Adipocyte (in vitro differentiated cells): Measurements from ENCODE around the gene DNAL4.

ENCODE experiments used
- DNase-seq: peaks from one replicate; pipeline ENCODE4 v3.0.0-alpha.2; 2015; ENCODE audit warnings: low read depth
- H3K27me3 ChIP-seq: replicated peaks from 2 replicates; pipeline ENCODE4 v1.7.0; 2013; ENCODE audit warnings: mild to moderate bottlenecking, low read length, moderate library complexity; ENCODE audit not compliant: control insufficient read depth, insufficient read depth
- H3K36me3 ChIP-seq: 2 replicates; pipeline ENCODE4 v1.7.0; 2013; ENCODE audit warnings: low read length, mild to moderate bottlenecking, moderate library complexity; ENCODE audit not compliant: control insufficient read depth, insufficient read depth, severe bottlenecking
- H3K4me1 ChIP-seq: 2 replicates; pipeline ENCODE4 v1.7.0; 2013; ENCODE audit warnings: mild to moderate bottlenecking, low read length, moderate library complexity; ENCODE audit not compliant: control insufficient read depth, insufficient read depth
- H3K4me3 ChIP-seq: 2 replicates; pipeline ENCODE4 v1.7.0; 2013; ENCODE audit warnings: mild to moderate bottlenecking, low read length, moderate library complexity
- H3K9ac ChIP-seq: 2 replicates; pipeline ENCODE4 v1.7.0; 2013; ENCODE audit warnings: mild to moderate bottlenecking, low read length, moderate library complexity
- H3K9me3 ChIP-seq: 2 replicates; pipeline ENCODE4 v1.7.0; 2013; ENCODE audit warnings: mild to moderate bottlenecking, low read length, moderate library complexity; ENCODE audit not compliant: control insufficient read depth

DNAL4 gene

GRCh38 chr22:38735126-38735464 is 58.8 kb downstream of the DNAL4 start:
- DNase-seq, result no peak
- Histone ChIP-seq H3K9ac (no peak overlapping the region), H3K4me3 (no peak overlapping the region), H3K9me3 (no peaks in the 10 kb centered on the region), H3K27me3 (no peaks in the 10 kb centered on the region), H3K4me1 (peaks cover 12% of the 10 kb centered on the region), H3K36me3 (peaks cover 66% of the 10 kb centered on the region)

DNA sequence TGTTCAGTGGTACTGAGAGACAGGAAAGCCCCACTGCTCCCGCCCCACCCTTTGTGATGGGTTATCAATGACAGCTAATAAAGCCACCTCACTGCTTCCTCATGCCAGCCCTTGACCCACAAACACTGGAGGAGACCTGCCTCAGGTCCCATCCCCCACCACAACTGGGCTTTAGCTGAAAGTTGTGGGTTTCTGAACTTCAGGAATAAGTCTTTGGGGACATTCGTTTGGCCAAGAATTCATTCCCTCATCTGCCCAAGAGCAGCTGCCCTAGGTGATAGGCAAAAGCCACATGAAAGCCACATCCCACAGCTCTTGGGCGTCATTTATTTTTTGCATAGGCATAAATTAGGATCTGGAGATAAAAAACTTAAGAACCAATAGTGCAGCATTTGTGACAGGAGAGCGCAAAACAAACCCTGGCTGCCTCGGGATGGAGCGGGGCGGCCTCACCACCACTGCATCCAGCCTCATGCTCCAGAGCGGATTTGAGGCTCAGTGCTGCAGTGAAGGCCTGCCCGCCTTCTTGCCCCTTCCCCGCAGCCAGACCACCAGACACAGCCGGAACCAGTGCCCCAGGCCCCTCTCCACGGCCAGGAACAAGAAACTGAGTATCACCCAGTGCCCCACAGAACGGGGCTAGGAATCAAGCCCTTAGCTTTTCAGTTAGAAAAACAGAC is 59.4 kb downstream of the DNAL4 start:
- peaks cover 66% of the 10 kb centered on the region for H3K36me3 ChIP-seq
- H3K27me3 ChIP-seq, result no peaks in the 10 kb centered on the region
- H3K4me1 ChIP-seq, result peaks cover 12% of the 10 kb centered on the region
- peak overlapping the region; percentile 18 for H3K9ac ChIP-seq
- H3K9me3 ChIP-seq, result no peaks in the 10 kb centered on the region
- no peak for DNase-seq
- no peak overlapping the region for H3K4me3 ChIP-seq

GRCh38 chr22:38733724-38734381 is 60.1 kb downstream of the DNAL4 start:
- peaks cover 66% of the 10 kb centered on the region for H3K36me3 ChIP-seq
- peak; percentile 3 for DNase-seq
- H3K4me1 ChIP-seq, result peaks cover 16% of the 10 kb centered on the region
- H3K9ac ChIP-seq, result peak overlapping the region; percentile 18
- no peak overlapping the region for H3K4me3 ChIP-seq
- H3K27me3 ChIP-seq, result no peaks in the 10 kb centered on the region
- H3K9me3 ChIP-seq, result no peaks in the 10 kb centered on the region

- peaks cover 20% of the 10 kb centered on the region for H3K4me1 ChIP-seq
- H3K9me3 ChIP-seq, result no peaks in the 10 kb centered on the region
- no peaks in the 10 kb centered on the region for H3K27me3 ChIP-seq
- no peak overlapping the region for H3K9ac ChIP-seq
- peak; percentile 51 for DNase-seq
- no peak overlapping the region for H3K4me3 ChIP-seq
- peaks cover 66% of the 10 kb centered on the region for H3K36me3 ChIP-seq
Observed at GRCh38 chr22:38733329-38733723, 60.6 kb downstream of the DNAL4 start.

- Histone ChIP-seq H3K9ac (no peak overlapping the region), H3K4me1 (peaks cover 24% of the 10 kb centered on the region), H3K27me3 (no peaks in the 10 kb centered on the region), H3K4me3 (no peak overlapping the region), H3K9me3 (no peaks in the 10 kb centered on the region), H3K36me3 (peaks cover 66% of the 10 kb centered on the region)
- DNase-seq, result no peak
Observed at GRCh38 chr22:38732251-38732815, 61.6 kb downstream of the DNAL4 start.

DNA sequence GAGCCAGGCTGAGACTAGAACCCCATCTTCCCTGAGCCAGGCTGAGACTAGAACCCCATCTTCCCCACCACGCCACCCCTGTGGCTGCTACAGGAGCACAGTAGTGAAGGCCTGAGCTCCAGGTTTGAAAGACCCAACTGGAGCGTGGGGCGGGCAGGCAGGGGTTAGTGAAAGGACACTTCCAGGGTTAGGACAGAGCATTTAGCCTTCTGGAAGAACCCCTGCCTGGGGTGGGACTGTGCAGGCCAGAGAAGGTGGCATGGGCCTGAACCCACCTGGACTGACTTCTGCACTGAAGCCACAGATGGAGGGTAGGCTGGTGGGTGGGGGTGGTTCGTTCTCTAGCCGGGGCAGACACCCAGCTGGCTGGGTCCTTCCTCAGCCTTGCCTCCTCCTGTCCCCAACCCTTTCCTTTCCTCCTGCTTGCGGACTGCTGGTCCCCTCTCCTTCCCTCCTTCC is 62.2 kb downstream of the DNAL4 start:
- no peak for DNase-seq
- peaks cover 66% of the 10 kb centered on the region for H3K36me3 ChIP-seq
- no peaks in the 10 kb centered on the region for H3K27me3 ChIP-seq
- no peak overlapping the region for H3K4me3 ChIP-seq
- no peak overlapping the region for H3K9ac ChIP-seq
- H3K9me3 ChIP-seq, result no peaks in the 10 kb centered on the region
- peaks cover 24% of the 10 kb centered on the region for H3K4me1 ChIP-seq

- H3K36me3 ChIP-seq, result peaks cover 68% of the 10 kb centered on the region
- H3K27me3 ChIP-seq, result no peaks in the 10 kb centered on the region
- H3K9me3 ChIP-seq, result no peaks in the 10 kb centered on the region
- DNase-seq, result no peak
- no peak overlapping the region for H3K9ac ChIP-seq
- no peak overlapping the region for H3K4me3 ChIP-seq
- peaks cover 24% of the 10 kb centered on the region for H3K4me1 ChIP-seq
Observed at GRCh38 chr22:38730411-38730871, 63.5 kb downstream of the DNAL4 start.

DNA sequence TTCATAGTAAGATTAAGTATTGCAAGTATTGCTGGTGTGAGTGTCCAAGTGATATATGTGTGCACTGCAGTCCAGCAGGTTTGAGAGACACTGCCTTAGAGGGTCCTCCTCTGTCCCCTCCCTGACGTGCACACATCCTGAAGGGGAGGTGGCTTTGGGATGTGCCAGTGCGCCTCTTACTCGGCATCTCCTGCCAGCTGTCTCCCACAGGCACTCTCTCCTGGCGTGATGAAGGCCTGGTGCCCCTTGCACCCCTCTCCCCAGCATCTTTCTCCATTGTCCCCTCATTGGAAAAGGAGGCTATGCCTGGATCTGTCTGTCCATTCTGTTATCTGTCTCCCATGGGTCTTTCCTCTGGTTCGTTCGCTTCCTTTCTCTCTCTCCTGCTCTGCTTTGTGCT is 64.0 kb downstream of the DNAL4 start:
- Histone ChIP-seq H3K9ac (no peak overlapping the region), H3K4me3 (no peak overlapping the region), H3K27me3 (no peaks in the 10 kb centered on the region), H3K9me3 (no peaks in the 10 kb centered on the region), H3K4me1 (peaks cover 24% of the 10 kb centered on the region), H3K36me3 (peaks cover 66% of the 10 kb centered on the region)
- no peak for DNase-seq

DNA sequence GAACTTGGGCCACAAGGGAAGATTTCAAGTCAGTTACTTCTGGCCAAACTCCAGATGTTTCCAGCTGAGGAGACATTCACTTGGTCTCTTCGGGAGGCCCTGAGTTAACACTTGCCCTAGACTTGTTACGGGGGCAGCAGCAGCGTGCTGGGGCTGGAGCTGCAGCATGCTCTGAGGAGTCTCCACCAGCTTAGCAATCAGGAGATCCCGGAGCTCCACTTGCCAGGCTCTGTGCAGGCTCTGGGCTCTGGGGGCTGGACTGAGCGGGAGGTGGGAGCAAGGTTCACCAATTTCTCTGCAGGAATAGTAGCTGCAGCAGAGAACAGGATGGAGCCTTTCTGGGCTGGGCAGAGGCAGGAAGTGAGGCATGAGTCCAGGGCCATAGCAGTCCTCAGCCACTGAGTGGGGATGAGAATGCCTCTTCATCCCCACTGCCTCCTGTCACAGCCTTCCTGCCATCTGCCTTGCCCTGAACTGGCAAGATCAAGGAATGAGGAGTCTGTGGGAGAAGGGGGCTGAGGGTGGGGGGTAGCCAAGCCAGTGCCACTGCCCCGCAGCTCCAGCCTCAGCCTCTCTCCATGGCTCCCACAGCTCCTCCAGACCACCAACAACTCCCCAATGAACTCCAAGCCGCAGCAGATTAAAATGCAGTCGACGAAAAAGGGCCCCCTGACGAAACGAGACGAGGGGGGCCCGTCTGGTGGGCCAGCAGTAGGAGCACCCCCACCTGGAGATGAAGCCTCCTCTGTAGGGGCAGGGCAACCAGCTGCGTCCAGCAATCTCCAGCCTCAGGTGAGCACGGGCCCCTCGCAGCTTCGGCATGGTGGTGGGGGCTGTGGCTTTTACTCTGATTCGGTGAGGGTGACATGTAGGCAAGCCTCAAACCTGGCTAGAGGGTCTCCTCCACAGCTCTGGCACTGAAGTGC is 64.8 kb downstream of the DNAL4 start:
- Histone ChIP-seq H3K36me3 (peaks cover 74% of the 10 kb centered on the region), H3K9me3 (no peaks in the 10 kb centered on the region)
- DNase-seq, result no peak

More for the DNA sequence above, 64.8 kb downstream of the DNAL4 start:
- no peaks in the 10 kb centered on the region for H3K27me3 ChIP-seq
- H3K4me1 ChIP-seq, result peaks cover 19% of the 10 kb centered on the region
- H3K4me3 ChIP-seq, result no peak overlapping the region
- no peak overlapping the region for H3K9ac ChIP-seq
